Measurements from ENCODE around the gene TNFRSF19.

GRCh38 chr13:23636360-23636759 lies 66.1 kb downstream of the TNFRSF19 start:
- TF ChIP-seq, protein P1, sequence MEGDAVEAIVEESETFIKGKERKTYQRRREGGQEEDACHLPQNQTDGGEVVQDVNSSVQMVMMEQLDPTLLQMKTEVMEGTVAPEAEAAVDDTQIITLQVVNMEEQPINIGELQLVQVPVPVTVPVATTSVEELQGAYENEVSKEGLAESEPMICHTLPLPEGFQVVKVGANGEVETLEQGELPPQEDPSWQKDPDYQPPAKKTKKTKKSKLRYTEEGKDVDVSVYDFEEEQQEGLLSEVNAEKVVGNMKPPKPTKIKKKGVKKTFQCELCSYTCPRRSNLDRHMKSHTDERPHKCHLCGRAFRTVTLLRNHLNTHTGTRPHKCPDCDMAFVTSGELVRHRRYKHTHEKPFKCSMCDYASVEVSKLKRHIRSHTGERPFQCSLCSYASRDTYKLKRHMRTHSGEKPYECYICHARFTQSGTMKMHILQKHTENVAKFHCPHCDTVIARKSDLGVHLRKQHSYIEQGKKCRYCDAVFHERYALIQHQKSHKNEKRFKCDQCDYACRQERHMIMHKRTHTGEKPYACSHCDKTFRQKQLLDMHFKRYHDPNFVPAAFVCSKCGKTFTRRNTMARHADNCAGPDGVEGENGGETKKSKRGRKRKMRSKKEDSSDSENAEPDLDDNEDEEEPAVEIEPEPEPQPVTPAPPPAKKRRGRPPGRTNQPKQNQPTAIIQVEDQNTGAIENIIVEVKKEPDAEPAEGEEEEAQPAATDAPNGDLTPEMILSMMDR (IDR thresholded peaks at IDR 0.05) = no peak
- no peak for TF ChIP-seq POLR2A (IDR thresholded peaks at IDR 0.05)

Measured in body of pancreas (tissue), 4 donors.